GM18508 (cell line): Measurements from ENCODE around the gene SUGCT.
A peak's percentile ranks its signal among the peaks of the same experiment; 100 is the strongest.

Source experiments
- ATAC-seq: cut with Tn5 transposase; IDR thresholded peaks from one replicate; pipeline ENCODE4 v1.9.1; 2021; ENCODE audit warnings: moderate number of reproducible peaks; ENCODE audit not compliant: insufficient read depth, unreplicated experiment

The SUGCT gene

DNA sequence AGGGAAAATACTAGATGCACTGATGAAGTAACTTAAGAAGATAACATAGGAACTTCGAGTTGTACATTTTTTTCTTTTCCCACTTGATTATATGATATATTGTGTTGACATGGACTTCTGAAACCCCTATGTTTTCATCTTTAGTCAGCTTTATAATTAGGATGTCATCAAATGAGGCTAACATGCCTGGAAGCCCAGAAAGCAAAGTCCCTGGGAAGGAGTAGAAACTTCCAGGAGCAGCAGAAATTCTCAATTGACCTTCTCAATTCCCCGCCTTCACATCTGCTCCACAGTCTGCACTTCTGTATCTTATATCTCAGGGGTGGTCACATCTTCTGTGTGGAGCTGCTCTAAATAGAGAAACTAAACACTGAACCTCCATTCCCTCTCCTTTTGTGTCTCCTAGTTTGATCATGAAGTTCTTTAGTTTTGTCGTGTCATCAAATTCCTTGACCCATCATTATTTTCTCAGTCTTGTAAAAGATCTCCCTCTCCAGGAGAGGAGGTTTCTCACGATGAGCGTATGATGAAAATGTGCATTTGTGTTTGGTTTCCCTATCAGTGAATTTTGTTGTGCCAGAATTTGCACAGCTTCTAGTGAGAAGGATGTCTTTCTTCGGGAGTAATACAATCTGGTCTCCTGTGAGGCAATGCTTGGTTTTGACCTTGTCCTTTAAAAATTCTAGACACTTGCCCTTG is 303.3 kb downstream of the SUGCT start:
- ATAC-seq: no peak

DNA sequence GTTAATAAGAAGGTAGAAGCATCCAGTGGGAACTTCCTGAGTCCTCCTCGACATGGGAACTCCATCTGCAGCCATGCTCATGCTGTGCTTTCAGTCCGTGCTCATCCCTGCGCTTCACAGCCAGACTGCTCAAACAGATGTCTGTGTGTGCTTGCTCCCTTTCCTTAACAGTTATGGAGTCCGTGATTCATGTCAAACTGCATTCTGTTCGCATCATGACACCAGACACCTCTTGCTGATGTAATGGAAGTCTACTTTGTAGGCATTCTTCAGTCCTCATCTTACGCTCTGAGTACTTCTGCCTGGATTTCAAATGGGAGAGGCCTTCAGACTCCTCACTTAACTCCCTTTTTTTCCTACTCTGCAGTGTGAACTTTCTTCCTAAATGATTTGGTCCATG is 304.9 kb downstream of the SUGCT start:
- no peak for ATAC-seq

DNA sequence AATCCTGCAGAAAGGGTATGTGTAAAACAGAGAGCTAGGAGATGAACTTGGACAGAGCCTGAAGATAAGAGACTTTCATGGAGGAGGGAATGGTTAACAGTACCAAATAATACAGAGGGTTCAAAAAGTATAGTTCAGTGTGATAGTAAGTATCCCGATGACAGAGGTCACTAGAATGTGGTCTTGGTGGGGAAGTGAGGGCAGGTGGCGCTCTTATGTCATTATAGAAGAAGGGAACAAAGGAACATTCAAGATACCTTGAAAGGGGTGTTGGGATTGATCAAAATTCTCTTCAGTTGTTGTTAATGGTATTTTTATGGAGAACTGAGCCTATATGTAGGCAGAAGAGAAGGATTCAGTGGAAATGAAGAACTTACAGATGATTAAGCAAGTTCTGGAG is 312.5 kb downstream of the SUGCT start:
- ATAC-seq: no peak

DNA sequence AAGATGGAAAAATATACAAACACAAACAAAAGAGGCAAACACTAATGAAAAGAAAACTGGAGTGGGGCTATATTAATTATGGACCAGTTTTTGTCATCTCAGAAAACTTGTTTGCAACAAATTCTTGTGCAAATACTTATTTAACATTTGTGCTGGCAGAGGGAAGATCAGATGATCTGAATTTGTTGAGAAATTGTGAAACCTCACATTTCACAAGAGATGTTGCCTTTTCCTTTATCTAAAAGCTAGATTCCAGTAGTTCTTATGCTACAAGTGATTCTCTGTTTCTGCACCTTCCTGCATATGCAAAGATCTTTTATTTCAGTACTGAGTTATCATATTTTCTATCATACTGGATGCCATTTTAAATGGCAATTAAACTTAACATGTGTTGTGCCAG is 320.7 kb downstream of the SUGCT start:
- ATAC-seq: no peak

DNA sequence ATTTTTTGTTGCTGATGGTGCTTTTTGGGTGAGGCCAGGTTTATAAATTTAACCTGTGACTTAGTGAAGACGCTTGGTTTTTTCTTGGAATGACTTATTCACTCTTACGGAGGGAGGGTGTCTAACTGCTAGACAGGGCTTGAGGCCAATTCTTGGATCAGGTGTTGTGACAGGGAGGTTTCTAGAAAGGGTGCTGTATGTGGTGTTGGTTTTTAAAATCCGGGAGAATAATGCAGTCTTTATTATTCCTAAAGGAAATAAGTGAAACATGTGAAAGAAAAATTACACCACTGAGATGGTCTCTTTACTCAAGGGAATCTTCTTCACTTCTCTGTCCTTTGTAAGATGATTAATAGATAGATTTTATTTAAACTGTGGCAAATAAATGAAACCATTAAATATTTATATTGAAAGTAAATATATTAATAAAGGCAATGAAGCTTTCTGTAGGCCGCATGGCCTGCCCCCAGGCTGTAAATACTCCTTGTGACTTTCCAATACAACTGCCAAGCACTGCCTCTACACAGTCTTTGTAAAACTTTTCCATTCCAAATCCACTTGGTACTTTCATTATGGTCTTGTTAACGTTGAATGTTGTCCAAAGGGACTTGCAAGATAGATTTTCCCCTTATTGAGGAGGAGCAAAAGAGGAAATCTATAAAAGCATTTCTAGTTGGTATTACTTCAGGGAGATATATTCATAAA is 323.1 kb downstream of the SUGCT start:
- no peak for ATAC-seq

DNA sequence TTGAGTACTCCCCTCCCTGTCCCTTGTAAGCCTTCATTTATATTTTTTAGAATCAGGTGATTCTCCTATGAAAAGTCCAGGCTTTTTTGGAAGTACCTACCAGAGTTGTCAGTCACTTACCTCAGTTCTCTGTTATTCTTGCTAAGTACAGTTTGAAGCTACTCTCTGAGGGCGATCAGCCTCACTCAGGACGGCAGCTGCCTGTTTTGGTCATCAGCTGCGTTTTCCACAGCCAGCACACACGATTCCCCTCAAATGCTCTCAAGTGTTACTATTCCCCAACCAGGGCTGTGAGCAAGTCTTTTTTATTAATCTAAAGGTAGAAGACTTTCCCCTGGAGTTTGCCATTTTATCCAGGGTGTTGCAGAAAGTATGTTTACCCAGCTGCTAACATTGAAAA is 328.6 kb downstream of the SUGCT start:
- ATAC-seq: no peak

DNA sequence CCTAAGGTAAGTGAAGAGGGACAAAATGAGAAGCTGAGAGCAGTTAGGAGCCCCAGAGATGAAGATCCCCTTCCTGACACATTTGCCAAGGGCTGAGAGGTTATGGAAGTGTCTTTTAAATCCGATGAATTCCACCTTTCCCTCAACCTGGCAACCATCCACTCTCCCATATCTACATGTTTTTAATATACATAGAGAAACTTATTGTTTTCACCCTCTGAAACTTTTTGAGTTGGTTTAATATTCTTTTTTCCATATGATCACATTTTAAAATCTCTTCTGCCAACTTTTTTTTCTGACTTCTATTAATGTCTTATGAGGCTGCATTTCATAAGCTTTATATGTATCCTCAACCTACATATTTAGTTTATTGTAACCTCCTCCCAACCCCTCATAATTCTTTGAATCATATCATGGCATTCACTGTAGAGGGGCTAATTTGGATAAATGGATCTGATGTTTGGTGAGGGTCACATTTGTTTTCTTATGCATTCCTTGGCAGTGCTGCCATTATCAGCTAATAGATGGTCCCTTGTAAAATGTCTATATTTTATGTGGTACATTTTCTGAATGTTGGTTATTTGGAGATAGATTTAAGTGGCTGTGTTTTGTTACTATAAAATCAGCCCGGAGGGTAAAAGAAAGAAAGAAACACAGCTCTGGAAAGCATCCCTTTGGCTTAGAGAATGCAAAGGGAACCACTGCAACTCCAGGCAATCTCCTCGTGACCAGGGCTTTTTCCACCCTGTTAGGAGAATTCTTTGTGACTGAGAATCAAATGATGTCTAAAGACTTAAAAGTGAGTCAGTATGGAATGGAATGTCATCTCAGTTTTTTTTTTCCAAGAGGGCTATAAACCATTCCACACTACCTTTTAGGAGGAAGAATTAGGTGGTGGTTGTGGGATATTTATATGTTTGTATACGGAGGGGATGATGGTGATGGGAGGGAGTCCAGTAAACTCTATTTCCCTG is 334.4 kb downstream of the SUGCT start:
- ATAC-seq: no peak

DNA sequence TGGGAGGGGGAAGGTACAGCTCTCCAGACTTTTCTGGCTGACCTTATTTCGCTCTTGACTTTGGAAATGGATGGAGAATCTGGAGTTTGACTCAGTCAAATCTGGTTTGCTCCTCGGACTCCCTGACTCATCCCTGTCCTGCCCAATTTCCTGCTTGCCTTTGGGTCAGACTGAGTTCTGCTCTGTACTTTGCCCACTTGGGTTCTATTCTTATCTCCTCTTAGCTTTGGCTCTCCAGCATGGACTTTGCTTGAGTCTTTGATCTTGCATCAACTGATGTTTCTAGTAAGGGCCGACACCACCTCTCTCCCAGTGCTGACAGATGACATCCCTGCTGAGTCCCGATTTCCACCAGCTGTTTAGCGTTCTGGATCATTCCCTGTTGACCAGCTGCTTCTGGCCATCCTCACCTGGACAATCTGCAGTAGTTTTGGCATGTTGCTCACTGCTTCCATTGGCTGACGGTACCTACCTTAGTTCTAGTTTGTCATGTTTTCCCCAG is 335.3 kb downstream of the SUGCT start:
- ATAC-seq: no peak

DNA sequence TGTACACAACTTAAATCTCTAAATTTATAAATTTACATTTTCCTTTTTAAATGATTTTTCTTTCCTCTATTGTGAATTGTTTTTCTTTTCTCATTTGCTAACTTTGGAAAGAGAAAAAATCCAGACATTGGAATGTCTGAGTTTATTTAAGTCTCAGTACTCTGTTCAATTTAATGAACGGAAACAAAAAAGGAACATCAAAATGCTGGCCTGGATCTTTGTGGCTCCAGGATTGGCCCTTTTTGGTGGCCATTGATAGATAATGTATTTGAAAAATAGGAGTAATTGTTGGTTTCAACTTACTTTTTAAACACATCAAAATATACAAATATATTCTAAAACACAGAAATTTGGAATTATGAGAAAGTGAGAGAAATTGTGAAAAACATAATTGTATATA is 336.0 kb downstream of the SUGCT start:
- no peak for ATAC-seq

DNA sequence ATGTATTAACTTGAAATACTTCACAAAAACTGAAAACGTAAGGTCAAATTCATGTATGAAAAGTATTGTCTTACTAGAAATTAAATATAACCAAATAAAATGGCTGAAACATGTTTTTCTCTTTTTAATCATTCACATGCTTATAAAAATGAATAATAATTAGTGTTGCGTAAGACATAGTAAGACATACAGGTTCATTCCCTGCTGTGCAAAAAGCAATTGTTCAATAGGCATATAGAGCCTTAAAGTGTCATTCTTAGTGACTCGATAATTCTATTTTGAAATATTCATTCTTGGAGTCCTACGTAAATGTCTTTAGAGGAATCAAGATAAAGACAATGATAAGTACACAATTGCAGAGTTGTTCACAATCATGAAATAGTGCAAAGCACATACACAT is 337.1 kb downstream of the SUGCT start:
- no peak for ATAC-seq

DNA sequence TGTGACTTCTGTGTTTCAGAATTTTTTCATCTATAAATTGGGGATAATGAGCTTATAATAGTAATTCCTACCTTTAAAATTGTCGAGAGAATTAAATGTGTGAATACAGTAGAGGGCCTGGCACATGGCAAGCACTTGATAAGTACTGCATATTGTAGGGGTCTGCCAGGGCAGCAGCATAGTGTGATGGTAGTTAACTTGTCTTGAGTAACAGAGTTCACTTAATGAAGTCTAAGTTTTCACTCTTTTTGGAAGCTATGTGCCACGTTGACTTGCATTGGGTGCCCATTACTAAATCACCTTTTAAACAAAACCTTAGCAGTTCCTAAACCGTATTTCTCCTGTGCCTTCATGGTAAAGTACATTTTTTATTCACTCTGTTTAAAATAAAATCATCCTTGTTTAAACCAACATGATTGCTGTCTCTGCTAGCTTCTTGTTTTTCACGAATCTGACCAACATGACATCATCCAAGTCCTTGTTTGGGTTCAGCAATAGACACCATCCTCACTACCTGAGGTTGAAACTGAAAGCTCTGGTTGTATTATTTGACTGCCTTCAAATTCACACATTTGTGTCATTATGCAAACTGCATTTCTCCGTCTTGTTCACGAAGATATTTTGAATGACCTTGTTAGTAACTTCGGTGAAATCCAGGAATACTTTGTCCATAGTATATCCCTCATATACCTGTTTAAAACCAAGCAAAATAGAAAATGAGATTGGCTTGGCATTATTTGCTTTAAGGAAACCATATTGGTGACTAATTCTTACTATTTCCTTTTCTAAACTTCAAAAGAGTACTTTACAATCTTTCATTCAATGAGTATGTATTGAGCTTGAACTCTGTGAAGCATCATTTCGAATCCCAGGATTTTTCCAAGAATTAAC is 340.2 kb downstream of the SUGCT start:
- peak; percentile 100 for ATAC-seq

DNA sequence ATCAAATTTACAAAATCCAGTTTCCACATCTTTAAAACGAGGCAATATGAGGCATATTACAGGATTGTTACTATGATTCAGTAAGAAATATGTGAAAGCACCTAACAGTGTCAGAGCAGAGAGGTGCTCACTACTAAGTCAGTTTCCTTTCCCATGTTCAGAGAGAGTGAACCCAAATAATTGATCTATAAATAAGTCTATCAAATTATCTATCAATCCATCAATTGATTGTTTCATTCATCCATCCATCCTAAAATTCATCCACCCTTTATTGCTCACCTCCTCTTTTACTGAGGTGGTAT is 340.8 kb downstream of the SUGCT start:
- no peak for ATAC-seq

DNA sequence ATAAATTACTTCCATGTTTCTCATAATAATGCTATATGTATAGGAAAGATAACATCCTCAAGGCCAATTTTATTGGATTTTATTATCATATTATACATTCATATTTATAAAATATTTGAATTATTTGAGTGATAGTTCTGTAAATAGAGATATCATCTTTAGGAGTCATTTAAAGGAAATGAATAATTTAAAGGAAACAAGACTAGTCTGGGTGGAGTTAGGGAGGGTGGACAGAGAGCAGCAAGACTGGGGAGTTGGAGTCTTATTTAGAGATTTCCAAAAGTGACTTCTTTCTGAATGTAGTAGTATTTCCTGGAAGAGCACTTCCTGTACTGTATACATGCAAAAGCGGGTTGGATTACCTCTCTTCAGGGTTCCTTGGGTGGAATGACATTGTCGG is 342.3 kb downstream of the SUGCT start:
- no peak for ATAC-seq

DNA sequence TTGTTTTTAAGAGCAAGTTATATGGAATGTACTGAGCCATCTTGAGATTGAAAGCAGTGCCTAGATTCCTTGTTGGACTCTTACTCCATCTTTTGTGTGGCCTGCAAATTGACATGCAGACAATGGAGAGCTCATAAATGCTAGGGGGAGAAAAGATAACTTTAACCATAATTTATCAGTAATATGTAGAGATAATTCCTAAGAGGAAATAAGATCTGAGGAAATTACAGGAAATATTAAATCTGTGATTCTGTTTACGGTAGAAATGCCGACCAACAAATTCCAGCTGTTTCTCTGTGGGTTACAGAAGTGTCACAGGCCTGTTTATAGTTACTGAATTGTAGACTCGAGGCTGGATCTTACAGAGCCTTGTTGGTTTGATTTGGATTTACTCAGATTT is 348.0 kb downstream of the SUGCT start:
- ATAC-seq: no peak

DNA sequence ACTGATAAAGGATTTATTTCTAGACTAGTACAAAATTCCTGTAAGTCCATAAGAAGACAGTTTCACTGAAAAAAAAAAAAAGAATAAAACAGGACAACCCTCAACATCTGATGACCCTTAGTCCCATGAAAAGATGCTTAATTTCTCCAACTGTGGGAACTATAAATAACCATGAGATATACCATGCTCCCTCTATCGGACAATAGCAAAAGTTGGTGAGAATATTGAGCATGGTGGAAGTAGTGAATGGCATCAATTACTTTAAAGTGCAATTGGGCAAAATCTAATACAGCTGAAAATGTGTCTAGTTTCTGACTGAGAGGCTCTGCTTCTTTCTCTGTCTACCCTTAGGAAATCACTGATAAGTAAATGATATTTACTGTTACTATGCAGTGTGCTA is 348.8 kb downstream of the SUGCT start:
- no peak for ATAC-seq

DNA sequence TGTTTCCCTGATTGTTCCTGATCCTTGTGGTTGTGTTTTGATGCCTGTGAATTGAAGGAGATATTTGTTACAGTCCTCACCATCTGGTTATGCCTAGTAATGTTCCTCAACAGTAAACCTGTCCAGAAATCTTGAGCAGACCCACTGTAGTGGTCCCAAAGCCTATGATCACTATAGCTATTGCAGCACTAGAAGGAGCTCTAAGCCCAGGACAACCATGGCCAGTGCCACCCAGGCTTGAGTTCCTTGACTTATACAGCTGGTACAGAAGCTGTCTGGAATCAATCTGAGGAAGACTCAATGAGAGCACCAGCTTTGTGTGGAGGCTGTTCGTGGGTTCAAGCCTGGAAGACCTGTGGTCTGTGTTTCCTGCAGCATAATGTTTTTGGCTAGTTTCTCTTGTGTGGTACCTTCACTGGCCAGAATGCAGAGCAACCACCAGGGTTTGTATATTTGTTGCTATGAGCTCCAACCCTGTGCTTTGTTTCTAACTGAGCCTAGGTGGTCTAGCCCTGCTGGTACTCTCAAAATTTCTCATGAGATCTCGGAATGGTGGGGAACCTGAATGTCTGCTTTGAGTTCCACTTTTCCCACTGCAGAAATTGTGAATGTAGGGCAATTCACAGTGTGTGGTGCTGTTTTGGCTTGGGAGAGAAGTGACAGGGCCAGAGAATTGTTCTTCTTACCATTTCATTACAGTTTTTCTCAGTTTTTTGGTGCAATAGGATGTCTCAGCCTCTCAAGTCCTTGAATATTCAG is 355.2 kb downstream of the SUGCT start:
- ATAC-seq: no peak

DNA sequence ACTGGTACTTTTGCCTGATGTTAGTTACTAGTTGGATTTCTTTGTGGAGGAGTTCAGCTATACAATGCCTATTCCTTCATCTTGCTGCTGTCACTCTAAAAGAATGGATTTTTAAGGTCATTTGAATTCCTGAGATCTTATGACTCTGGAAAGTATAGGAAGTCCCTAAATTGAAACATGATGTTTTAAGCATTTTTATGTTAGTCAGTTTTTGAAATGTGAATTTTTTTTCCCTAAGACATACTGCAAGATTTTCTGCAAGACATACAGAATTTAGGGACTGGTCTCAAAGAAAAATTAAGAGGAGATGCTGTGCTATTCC is 355.8 kb downstream of the SUGCT start:
- no peak for ATAC-seq

DNA sequence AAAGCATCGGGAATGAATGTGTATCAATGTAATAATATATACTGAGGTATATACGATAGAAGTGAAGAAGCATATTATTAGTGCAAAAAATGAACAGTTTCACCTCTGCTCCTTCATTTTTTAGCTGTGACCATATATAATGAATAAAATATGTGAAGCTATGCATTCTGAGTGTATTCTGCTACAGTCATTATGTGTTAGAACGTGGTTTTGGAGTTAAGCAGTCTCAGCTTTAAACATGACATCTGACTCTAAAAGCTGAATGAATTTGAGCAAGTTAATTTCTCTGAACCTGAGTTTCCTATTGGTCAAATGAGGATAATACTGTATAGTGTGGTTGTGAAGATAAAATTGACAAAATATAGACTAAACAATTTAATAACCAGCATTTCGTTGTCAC is 358.1 kb downstream of the SUGCT start:
- no peak for ATAC-seq

DNA sequence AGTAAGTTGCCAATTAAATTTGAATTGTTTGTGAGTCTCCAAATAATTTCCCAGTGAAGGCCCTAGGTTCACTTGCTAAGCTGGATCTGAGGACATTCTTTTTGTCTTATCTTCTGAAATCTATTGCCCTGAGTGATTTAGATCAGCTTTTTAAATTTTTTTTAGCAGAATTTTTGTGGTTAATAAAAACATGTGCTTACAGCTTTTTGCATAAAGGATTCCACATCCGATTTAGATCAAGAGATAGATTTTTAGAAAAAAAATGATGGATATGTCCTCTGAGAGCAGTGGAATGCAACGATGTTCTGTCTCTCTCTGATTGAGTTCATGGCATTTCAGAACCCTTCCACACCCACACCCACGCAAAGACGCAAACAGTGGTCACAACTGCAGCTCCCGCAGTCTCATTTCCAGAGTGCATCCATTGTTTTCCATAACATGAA is 358.8 kb downstream of the SUGCT start:
- no peak for ATAC-seq
